C4-2B (cell line): Measurements from ENCODE around the gene HBG2.
"Not testable (repeated sequence)": the region's sequence is repeated elsewhere in the genome, so short reads cannot be mapped to it uniquely, and the experiment has no call there.

Experiments used
- CTCF ChIP-seq: fragments of 450-650 bp; conservative IDR thresholded peaks from 2 replicates; pipeline ENCODE4 v1.5.1; 2017; ENCODE audit warnings: mild to moderate bottlenecking
- ZFX ChIP-seq: fragments of 450-650 bp; IDR thresholded peaks from 2 replicates; pipeline ENCODE4 v1.6.1; 2017

- TF ChIP-seq CTCF, ZFX: not testable (repeated sequence)
Measured at GRCh38 chr11:5253440-5253839, 1.1 kb downstream of the HBG2 start.
